GM21619 (cell line): ENCODE measurements around the gene SRF.

Experiments used
- ATAC-seq: cut with Tn5 transposase; IDR thresholded peaks from one replicate; pipeline ENCODE4 v1.9.1; 2021; ENCODE audit not compliant: unreplicated experiment

The SRF gene

DNA sequence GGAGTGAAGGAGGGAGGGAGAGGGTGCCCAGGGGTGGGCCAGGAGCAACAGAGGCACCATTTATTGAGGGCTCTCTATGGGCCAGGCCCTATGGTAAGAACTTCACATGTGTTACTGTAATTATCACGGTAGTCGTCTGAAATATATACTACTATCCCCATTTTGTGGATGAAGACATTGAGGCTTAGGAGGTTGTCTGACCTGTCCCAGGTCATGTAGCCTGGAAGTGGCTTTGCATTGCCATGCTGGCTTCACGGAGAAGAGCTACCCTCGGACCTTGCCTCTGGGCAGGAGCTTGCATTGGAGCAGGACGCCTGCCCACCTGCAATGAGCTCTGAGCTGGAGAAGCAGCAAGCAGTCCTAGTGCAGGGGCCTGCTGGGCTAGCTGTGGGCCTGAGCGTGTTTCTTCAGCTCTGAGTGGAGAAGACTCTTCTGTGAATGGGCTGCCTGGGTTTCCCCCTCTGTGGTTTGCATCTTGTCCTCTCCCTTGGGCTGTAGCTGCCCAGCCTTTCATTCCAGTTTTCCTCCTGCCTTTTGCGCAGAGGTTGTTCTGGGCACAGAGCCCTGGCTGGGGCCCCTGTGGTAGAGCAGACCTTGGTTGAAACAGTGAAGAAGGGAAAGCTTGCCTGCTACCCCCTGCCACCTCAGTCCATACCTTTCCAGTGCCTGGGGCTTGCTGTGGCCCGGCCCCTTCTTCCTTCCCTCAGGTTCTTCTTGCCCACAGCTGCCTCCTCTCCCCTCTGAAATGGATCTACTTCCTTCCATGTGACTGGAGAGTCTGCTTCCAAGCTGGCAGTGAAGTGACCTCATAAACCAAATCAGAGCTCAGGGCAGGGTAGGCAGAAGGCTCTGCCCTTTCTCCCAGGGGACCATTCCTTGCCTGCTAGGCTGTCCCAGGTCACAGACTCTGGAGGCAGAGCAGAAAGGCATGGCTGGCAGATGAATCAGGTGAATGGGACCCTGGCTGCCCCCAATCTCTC is 24.1 kb upstream of the SRF start:
- ATAC-seq: no peak

DNA sequence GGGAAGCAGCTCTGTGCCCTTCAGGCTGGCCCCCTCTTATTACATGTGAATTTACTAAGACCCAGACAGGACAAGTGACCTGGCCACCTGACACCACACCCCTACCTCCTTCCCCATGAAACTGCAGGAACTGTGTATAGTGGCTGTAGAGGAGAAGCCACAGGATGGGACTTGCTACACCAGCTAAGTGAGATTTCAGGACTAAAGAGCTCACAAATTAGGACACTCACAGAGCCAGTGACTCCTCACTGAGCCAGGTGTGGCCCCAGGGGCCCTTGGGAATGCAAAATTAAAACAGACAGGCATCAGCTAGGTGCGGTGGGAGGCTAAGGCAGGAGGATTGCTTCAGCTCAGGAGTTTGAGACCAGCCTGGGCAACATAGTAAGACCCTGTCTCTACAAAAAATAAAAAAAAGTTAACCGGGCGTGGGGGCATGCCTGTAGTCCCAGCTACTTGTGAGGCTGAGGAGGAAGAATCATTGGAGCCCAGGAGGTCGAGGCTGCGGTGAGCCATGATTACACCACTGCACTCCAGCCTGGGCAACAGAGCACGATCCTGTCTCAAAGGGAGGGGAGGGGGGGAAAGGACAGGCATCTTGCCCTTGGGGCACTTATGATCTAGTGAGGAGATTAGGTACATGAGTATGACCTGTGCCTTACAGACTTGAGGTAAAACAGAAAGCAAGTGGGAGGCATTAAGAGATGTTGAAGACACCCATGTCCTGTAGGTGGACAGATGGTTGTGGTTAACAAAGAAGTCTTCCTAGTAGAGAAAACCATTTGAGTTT is 23.2 kb upstream of the SRF start:
- ATAC-seq: no peak

DNA sequence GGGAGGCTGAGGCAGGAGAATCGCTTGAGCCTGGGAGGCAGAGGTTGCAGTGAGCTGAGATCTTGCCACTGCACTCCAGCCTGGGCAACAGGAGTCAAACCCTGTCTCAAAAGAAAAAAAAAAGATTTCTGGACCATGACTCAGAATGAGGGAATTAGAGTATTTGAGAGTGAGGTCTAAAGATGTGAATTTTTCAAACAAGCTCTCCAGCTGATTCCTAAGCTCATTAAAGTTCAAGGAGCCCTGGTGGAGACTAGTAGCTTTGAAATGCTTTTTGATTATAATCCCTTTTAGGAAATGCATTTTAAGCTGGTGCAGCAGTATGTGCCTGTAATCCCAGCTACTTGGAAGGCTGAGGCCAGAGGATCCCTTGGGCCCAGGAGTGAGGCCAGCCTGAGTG is 21.8 kb upstream of the SRF start:
- ATAC-seq: no peak

DNA sequence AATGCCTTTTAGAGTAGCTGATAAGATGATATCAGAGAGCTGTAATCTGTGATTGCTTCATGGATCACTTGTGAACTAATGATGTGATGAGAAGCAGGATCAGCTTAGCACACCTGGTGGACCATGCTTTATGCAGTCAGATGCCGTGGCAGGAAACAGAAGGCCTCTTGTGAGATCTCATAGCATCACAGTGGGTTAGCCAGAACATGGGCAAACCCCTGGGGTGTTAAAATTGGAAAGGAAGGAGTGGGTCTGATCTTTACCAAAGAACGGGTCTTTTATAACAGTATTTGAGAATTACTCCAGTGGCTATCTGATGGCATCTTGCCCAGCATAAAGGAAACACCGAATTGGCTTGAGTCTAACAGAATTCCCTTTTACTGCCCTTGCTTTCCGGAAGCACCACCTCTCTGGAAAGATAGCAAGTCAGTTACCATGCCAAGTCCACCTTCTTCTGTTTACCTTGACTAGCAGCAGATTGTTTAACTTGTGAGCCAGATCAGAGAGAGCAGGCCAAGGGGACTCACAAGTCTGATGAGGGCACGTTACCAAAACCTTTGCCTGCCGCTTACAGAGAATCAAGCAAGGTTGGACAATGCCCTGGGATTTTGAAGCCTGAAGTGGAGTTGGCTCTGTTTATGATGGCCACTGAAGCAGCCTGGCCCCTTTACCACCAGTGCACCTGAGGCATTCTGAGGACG is 20.9 kb upstream of the SRF start:
- no peak for ATAC-seq

DNA sequence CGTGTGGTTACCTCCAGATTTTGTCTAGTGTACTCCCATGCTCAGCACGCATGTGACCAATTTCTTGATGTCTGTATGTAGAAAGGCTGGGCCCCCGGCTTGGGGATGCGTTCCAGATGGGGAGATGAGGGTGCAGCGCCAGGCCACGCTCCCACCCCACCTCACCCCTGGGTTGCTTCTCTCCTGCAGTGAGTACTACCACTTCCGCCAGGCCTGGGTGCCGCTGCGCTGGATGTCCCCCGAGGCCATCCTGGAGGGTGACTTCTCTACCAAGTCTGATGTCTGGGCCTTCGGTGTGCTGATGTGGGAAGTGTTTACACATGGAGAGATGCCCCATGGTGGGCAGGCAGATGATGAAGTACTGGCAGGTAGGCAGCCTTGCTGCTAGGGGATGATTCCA is 11.5 kb upstream of the SRF start:
- ATAC-seq: no peak

DNA sequence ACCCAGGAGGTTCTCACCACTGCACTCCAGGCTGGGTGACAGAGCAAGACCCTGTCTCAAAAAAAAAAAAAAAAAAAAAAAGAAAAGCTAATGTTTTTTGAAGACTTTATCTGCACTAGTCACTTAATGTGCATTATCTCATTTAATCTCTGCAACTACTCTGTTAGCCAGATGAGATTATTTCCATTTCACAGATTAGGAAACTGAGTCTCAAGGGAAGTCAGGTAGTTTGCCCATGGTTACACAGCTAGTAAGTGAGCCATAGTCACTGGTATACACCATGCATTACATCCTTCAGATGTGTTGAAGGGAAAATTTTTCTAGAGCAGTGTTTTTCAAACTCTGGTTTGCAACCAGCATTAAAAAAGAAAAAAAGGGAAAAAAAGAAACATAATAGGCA is 7.2 kb upstream of the SRF start:
- no peak for ATAC-seq

DNA sequence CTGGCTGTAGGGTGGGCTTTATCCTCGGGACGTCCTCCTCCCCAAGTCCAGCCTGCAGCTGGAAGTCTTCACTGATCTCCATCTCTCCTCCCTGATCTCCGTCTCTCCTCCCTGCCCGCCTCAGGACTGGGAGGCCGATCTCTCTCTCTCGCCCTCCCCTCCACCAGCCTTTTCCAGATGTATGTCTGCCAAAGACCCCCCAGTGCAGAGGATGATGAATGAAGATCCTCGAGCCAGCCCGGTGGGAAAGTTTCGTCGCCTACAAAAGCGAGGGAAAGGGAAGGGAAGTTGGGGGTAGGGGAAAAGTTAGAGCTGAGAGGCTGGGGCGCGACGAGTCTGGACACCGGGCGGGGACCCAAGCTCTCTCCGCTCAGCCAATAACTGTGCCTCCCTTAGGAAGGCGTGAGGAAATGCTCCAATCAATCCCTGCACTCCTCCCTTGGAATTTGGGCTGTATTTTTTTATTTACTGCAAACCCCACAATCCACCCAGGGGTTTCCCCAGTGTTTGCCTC is 595 bp upstream of the SRF start:
- no peak for ATAC-seq

DNA sequence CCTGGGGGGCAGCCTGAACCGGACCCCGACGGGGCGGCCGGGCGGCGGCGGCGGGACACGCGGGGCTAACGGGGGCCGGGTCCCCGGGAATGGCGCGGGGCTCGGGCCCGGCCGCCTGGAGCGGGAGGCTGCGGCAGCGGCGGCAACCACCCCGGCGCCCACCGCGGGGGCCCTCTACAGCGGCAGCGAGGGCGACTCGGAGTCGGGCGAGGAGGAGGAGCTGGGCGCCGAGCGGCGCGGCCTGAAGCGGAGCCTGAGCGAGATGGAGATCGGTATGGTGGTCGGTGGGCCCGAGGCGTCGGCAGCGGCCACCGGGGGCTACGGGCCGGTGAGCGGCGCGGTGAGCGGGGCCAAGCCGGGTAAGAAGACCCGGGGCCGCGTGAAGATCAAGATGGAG is 636 bp downstream of the SRF start:
- no peak for ATAC-seq

DNA sequence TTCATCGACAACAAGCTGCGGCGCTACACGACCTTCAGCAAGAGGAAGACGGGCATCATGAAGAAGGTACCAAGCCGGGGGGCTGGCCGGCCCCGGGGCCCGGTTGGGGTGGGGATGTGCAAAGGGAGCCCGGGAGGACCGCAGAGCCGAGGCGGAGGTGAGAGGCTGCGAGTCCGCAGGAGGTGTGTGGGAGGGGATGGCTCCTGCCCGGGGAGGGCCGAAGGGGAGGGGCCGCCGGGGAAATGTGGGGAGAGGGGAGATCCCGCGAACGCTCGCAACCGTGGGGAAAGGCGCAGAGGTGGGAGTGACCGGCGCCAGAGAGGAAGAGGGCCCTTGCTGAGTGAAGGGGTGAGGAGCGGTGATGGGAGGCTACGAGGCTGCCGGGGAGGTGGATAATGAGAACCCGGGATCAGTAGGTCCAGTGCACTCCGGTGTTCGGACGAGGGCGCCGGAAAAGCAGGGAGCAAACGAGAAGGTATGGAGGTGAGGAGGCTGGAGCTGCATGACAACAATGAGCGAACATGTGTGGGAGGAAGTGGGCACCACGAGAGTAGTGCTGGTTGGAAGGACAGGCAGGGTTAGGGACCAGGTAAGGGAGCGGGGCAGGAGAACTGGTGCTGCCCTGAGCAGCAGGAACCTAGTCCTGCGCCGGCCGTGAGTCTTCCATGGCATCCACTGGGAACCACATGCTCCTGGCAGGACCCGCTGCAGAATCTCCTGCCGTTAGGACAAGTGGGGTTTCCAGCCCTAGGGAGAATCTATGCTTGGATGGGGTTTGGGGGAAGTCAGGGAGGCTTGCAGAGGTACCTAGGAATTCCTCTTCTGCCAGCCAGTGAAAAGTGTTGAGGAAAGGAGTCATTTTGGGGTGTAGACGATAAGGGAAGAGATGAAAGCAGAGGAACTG is 1.3 kb downstream of the SRF start:
- ATAC-seq: no peak

DNA sequence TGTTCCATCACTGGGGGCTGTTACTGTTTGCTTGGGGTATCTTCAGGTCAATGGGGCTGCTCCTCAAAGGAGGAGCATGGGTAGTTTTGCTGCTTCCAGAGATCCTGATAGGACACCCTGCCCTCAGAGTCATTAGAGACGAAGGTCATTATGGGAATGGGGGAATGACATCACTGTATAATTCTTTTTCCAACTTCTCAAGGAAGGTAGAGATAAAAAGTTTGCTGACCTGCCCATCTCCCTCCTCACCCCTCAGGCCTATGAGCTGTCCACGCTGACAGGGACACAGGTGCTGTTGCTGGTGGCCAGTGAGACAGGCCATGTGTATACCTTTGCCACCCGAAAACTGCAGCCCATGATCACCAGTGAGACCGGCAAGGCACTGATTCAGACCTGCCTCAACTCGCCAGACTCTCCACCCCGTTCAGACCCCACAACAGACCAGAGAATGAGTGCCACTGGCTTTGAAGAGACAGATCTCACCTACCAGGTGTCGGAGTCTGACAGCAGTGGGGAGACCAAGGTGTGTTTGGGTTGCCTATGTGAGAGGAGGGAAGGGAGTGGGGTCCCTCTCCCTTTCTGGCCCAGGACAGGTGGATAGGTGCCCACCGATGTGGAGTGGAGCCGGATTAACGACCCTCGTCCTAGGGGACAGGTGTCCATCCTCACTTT is 2.7 kb downstream of the SRF start:
- ATAC-seq: no peak

DNA sequence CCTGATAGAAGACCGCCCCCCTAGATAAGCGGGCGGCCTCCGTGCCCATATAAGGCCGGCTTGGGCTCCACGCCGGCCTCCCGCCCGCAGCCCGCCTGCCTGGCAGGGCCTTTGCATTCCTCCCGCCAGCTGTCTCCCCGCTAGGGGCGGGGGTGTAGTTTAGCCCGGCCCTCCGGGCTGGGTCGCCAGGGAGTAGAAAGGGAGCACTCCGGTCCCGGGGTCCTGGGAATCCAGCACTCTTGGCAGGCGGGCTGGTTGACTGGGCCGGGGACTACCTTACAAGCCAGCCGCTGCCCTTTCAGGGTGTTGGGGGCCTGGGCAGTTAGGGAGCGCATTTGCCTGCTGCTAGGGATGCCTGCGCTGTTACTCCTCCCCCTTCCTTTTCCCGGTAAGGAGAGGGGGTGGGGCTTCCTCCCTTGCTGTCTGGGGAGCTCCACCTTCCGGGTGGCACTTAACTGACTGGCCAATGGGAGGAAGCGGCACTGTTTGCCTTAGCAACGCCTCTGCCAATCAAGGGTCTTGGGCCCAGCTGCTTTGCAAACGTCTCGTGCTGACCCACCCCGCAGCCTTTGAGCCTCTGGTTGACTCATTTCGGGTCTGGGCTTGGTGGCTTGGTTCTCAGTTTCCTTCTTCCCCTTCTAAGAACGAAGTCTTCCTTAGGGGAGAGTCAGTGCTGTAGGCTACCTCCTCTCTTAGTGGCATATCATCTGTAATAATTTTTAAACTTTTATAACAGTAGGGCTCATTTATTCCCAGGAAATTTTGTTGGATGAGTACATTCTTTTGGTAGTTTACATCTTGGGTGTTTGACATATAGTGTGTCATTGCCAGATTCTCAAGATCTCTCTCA is 3.4 kb downstream of the SRF start:
- peak; percentile 68 for ATAC-seq

DNA sequence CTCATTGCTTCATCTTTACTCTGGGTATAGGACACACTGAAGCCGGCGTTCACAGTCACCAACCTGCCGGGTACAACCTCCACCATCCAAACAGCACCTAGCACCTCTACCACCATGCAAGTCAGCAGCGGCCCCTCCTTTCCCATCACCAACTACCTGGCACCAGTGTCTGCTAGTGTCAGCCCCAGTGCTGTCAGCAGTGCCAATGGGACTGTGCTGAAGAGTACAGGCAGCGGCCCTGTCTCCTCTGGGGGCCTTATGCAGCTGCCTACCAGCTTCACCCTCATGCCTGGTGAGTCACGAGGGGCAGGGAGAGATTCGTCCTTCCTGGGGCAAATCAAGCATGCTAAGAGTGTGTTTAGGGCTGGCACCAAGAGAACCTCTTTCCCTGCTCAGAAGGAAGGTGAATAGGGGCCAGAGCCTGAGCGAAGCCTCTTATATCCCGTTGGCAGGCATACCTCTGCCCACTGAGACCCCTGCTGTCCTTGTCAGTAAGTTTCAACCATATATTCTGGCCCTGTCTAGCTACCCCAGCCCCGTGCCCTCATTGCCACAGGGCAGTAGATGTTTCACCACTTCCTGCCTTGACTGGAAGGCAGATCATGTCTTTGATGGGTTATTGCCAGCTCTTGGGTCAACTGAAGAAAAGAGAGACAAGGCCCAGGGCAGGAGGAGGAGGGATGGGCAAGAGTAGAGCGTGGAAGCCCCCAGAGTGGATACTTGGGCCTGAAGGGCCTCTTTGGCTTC is 4.8 kb downstream of the SRF start:
- no peak for ATAC-seq

DNA sequence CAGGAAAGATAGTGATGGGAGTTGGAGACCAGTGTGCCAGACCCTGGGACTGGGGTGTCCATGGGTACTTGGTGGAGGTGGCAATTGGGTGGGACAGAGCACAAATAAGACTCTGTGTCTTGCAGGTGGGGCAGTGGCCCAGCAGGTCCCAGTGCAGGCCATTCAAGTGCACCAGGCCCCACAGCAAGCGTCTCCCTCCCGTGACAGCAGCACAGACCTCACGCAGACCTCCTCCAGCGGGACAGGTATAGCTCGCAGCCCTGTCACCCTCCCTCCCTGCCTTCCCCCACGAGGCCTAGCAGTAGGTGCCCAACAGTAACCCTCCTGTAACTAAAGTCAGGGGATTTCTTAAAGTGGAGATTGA is 5.3 kb downstream of the SRF start:
- ATAC-seq: no peak

DNA sequence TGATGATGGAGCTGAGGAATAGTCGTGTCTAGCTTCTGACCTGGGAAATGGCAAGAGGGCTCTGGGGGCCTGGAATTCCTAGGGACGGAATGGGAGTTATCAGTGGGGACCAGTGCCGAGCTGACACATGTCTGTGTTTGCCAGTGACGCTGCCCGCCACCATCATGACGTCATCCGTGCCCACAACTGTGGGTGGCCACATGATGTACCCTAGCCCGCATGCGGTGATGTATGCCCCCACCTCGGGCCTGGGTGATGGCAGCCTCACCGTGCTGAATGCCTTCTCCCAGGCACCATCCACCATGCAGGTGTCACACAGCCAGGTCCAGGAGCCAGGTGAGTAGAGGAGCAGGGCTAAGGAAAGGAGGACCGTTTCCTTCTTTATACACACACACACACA is 7.1 kb downstream of the SRF start:
- ATAC-seq: no peak

DNA sequence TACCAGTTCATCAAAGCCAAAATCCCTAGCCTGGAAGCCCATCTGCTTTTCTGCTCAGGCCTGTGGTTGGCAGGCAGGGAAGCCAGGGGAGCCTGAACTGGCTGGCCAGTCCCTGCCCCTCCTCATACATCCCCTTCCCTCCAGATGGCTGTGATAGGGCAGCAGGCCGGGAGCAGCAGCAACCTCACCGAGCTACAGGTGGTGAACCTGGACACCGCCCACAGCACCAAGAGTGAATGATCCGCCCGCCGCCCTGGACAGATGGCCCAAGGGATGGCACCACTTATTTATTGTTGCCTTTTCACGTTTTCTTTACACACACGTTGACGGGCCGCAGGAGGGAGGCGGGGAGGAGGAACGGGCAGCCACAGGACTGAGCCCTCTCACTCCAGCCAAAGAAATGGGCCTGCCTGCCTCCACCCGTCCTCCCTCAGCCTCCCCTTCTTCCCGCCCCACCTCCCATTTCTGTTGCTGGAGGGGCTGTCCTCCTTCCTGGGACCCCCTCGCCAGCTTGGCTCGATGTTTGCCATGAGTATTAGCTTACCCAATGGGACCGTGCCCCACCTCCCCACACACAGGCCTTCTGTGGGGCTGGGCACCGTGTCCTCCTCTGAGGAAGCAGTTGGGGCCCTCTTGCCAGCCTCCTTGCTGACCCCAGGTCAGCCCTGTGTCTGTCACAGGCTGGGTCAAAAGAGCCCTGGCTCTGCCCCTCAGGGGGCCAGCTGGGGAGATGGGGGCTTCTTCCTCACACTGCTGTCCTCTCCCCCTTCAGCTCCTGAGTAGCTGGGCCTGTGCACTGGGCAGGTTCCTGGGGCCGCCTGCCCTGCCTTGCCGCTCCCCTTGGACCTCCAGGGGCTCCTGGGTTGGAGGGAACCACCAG is 8.1 kb downstream of the SRF start:
- ATAC-seq: no peak

DNA sequence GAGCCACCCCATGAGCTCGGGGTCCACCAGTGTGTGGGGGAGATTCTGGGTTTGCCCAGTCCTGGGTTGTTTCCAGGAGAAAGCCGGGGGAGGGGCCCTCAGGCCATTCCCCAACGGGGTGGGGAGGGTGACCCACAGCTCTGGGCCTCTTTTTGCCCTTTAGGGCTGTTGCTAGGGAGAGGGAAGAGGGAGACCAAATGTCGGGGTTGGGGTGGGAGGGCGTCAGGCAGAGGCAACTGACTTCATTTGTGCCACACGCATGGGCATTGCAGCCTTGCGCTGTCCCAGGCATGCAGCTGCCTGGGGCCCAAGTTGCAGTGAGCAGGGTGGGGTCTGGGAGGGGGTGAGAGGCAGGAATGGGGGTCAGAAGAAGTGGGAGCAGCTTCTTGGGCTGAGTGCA is 9.0 kb downstream of the SRF start:
- no peak for ATAC-seq

DNA sequence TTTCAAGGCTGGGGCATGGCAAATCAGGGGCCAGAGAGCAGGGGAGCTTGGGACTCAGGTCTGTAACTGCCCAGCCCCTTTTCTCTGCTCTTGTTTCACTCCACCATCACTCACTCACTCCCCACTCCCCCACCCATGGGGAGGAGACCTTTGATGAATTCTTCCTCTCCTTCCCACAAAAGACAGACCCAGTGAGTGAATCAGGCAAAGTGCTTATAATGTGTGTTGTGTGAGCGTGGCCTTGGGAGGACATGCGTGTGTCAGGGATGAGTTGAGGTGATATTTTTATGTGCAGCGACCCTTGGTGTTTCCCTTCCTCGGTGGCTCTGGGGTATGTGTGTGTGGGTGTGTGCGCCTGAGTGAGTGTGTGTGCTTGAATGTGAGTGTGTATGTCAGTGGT is 9.9 kb downstream of the SRF start:
- no peak for ATAC-seq
